Measurements from ENCODE around the gene SFXN4. TPM values are rescaled to one million over a fixed set of nuclear protein-coding genes. Genes with fewer than 3 reads are reported as not detected.

The SFXN4 gene
- total RNA-seq, 4 donors from 2014 or later: 12.2 to 37.4 (median 15.0) TPM

DNA sequence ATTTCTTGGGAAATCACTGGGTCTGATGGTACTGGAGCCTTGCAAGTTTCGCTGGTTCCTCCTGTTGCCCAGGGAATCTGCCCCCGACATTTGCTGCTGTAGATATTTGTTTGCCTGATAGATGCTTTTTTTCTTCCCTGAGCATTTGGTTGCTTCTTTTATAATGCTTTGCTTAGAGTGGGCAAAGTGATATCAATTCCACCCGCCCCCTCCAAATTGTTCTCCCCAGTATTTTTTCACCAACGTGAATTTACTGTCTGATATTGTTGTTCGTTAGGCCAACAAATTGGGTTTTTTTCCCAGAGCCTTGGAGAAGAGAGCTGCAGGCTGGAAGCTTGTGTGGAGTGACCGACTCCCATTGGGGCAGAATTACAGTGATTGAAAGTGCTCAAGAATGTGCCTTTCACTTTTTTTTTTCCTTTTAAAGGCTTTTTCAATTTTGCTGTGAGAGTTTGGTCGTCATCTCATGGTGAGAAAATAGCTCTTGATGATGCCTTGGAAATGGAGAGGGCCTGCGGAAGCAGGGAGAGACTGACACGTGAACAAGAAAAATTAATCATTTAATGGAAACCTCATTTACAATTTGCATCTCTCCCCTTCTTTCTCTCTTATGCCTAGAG lies 44.3 kb upstream of the SFXN4 start:
- no peaks in the 10 kb centered on the region for H3K27me3 ChIP-seq
- no peak for DNase-seq (ENCODE audit: low spot score in 2 of 2)
- TF ChIP-seq POLR2AphosphoS5 (IDR thresholded peaks at IDR 0.05) (no peak), EP300 (IDR thresholded peaks at IDR 0.05) (no peak), POLR2A (IDR thresholded peaks at IDR 0.05) (no peak)
- TF ChIP-seq, protein P1, sequence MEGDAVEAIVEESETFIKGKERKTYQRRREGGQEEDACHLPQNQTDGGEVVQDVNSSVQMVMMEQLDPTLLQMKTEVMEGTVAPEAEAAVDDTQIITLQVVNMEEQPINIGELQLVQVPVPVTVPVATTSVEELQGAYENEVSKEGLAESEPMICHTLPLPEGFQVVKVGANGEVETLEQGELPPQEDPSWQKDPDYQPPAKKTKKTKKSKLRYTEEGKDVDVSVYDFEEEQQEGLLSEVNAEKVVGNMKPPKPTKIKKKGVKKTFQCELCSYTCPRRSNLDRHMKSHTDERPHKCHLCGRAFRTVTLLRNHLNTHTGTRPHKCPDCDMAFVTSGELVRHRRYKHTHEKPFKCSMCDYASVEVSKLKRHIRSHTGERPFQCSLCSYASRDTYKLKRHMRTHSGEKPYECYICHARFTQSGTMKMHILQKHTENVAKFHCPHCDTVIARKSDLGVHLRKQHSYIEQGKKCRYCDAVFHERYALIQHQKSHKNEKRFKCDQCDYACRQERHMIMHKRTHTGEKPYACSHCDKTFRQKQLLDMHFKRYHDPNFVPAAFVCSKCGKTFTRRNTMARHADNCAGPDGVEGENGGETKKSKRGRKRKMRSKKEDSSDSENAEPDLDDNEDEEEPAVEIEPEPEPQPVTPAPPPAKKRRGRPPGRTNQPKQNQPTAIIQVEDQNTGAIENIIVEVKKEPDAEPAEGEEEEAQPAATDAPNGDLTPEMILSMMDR (IDR thresholded peaks at IDR 0.05): no peak
- H3K9me3 ChIP-seq: no peaks in the 10 kb centered on the region
- peaks cover 55% of the 10 kb centered on the region for H3K4me1 ChIP-seq
- peak overlapping the region; percentile 32 for H3K27ac ChIP-seq
- 36% methylated on average over 9 of the region's 9 CpGs for WGBS
- peak overlapping the region; percentile 95 for H3K4me3 ChIP-seq
- H3K36me3 ChIP-seq: no peaks in the 10 kb centered on the region

DNA sequence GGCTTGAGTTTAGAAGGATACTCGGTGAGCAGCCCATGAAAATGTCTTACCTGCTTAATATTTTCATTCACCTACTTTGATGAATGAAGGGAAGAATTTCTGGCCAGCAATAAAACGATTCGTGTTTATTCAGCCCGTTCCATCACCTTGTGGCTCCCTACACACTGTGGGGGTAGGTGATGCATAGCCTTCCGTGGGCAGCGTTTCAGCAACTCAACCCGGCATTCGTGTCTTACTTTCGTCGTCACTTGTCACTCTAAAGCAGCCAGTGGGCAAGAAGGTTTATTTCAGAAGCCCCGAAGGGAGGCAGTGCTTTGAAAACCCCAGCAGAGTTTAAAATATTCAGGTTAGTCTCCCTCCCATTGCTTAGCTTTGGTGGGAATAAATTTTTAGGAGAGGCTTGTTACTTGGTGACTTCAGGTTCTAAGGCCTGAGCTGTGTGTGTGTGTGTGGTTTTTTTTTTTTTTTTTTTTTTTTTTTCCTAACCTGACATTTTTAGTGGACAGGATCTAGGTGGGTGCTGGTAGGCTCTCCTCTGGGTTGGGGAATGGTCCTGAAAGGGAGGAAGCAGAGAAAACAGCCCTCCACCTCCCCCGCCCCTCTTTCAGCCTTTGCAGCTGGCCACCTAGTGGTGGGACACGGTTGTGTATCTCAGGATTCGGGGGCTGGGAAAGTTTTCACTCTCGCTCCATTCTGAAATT lies 43.7 kb upstream of the SFXN4 start:
- H3K27me3 ChIP-seq: no peaks in the 10 kb centered on the region
- peaks cover 55% of the 10 kb centered on the region for H3K4me1 ChIP-seq
- H3K27ac ChIP-seq: peak overlapping the region; percentile 98
- peak; percentile 81 to 84 for DNase-seq (ENCODE audit: low spot score in 2 of 2)
- no peaks in the 10 kb centered on the region for H3K9me3 ChIP-seq
- H3K4me3 ChIP-seq: peak overlapping the region; percentile 95
- 26% methylated on average over 14 of the region's 15 CpGs for WGBS
- TF ChIP-seq POLR2A (IDR thresholded peaks at IDR 0.05): no peak
- TF ChIP-seq, protein P1 (IDR thresholded peaks at IDR 0.05): peak; percentile 72 to 84
- H3K36me3 ChIP-seq: no peaks in the 10 kb centered on the region

DNA sequence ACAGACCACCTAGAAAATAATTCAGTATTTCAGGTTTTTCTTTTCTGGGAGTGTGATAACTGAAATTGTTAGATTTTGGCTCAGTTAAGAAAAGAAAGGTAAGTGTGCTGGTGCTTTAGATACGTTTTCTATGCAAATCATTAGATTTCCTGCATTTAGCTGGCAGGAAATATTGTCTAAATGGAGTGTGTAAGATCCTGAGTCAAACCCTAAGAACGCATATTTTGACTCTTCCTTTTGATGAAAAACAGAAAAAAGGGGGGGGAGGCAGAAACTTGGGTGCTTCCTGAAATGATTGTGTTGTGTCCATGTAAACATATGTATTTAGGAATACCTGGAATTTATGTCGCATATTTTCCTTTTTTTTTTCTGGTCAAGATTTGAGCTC lies 43.0 kb upstream of the SFXN4 start:
- H3K36me3 ChIP-seq: no peaks in the 10 kb centered on the region
- peaks cover 52% of the 10 kb centered on the region for H3K4me1 ChIP-seq
- WGBS: 8% methylated on average over 3 of the region's 3 CpGs
- no peaks in the 10 kb centered on the region for H3K9me3 ChIP-seq
- no peak for TF ChIP-seq EP300 (IDR thresholded peaks at IDR 0.05)
- no peak for TF ChIP-seq POLR2AphosphoS5 (IDR thresholded peaks at IDR 0.05)
- TF ChIP-seq, protein P1 (IDR thresholded peaks at IDR 0.05): no peak
- no peak for TF ChIP-seq POLR2A (IDR thresholded peaks at IDR 0.05)
- DNase-seq (ENCODE audit: low spot score in 2 of 2): no peak
- peak overlapping the region; percentile 95 for H3K4me3 ChIP-seq
- H3K27me3 ChIP-seq: no peaks in the 10 kb centered on the region
- H3K27ac ChIP-seq: peak overlapping the region; percentile 98

DNA sequence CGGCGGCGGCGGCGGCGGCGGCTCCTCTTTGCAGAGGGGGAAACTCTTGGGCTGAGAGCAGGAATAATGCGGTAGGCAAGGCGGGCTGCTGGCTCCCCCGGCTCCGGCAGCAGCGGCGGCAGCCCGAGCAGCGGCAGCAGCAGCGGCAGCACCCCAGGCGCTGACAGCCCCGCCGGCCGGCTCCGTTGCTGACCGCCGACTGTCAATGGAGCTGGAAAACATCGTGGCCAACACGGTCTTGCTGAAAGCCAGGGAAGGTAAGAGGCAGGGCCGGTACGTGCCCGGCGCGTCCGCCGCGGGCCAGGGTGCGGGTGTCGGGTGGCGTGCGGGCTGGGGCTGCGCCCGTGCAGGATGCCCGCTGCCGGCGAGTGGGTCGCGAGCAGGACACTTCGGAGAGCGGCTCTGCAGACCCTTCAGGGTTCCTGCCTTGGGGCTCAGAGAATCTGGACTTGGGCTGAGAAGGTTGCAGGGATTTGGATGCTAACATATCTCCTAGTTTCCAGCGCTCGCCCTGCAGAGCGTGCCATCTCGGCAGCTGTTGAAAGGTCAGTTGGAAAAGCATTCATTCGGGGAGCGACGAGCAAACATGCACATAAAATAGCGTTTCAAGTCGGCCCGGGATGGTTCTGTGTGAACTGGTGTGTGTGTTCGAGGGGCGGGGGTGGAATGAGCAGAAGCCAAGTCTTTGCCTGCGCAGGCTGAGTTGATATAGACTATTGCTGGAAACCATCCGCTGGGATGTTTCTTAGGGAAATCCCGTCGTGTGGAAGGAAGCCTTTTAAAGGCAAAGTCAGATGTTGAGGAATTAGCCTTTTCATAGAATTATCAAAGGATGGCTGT lies 42.4 kb upstream of the SFXN4 start:
- H3K36me3 ChIP-seq: no peaks in the 10 kb centered on the region
- H3K4me3 ChIP-seq: peak overlapping the region; percentile 95
- 0% methylated on average over 46 of the region's 62 CpGs for WGBS
- peaks cover 52% of the 10 kb centered on the region for H3K4me1 ChIP-seq
- H3K27ac ChIP-seq: peak overlapping the region; percentile 98
- TF ChIP-seq POLR2AphosphoS5 (IDR thresholded peaks at IDR 0.05): no peak
- TF ChIP-seq POLR2A (IDR thresholded peaks at IDR 0.05): no peak
- TF ChIP-seq EP300 (IDR thresholded peaks at IDR 0.05): no peak
- TF ChIP-seq, protein P1 (IDR thresholded peaks at IDR 0.05): no peak
- H3K9me3 ChIP-seq: no peaks in the 10 kb centered on the region
- DNase-seq (ENCODE audit: low spot score in 2 of 2): peak; percentile 78 to 84
- no peaks in the 10 kb centered on the region for H3K27me3 ChIP-seq

DNA sequence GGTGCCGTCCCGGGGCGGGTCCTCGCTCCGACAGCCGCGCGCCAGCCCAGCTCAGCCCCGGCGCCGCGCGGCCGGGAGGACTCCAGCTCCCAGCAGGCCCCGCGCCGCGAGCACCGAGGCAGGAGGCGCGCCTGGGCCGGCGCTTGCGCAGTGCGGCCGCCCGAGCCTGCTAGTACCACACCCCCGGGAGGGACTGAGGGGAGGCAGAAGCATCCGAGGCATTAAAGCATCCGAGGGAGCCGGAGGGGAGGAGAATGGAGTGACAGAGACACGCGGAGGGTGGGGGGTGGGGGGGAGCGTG lies 41.8 kb upstream of the SFXN4 start, which contains the start of gene GRK5:
TSS of gene GRK5 (plus strand) at position 206 of the 301 bp plus-strand sequence. CDS start 347 bp downstream, outside the sequence.
- 2% methylated on average over 5 of the region's 34 CpGs for WGBS
- Histone ChIP-seq H3K27me3 (no peaks in the 10 kb centered on the region), H3K4me1 (peaks cover 46% of the 10 kb centered on the region), H3K27ac (peak within 1 kb of the TSS; percentile 98), H3K36me3 (no peaks in the 10 kb centered on the region), H3K4me3 (peak within 1 kb of the TSS; percentile 95), H3K9me3 (no peaks in the 10 kb centered on the region)
- peak; percentile 94 to 95 for DNase-seq (ENCODE audit: low spot score in 2 of 2)
- TF ChIP-seq POLR2AphosphoS5 (IDR thresholded peaks at IDR 0.05) (no peak), POLR2A (IDR thresholded peaks at IDR 0.05) (peak in 1 of 2 donors; percentile 46)
